A549 (cell line): ENCODE measurements around the gene MPHOSPH9. TPM values are rescaled to one million over a fixed set of nuclear protein-coding genes. Genes with fewer than 3 reads are reported as not detected.

Source experiments
- ATAC-seq, 2 experiments: fragments of 200-7000 bp in 1 of 2; fragments of >200 bp in 1 of 2; cut with Nextera tagmentation in 1 of 2; cut with Tn5 transposase in 1 of 2; 3 replicates each; pipeline versions ENCODE4 v1.8.0 to v1.9.1; 2018 to 2020; ENCODE audit warnings: mild to moderate bottlenecking in 1 of 2, moderate library complexity in 1 of 2
- CTCF ChIA-PET: fragments of 300-600 bp; sonication (Branson Sonifier 250); formaldehyde crosslinking; extraction: SDS; loops from one replicate; lab custom pipeline; 2021; ENCODE audit warnings: antibody characterized with exemption, inconsistent platforms; lab: Yijun Ruan, JAX
- POLR2A ChIA-PET: fragments of 350-600 bp; formaldehyde crosslinking; extraction: SDS; loops from one replicate; lab custom pipeline; 2021; ENCODE audit warnings: antibody characterized with exemption, inconsistent platforms; lab: Yijun Ruan, JAX
- DNase-seq, 2 experiments: peaks; one replicate each; pipeline versions ENCODE4 v3.0.0 to v3.0.0-alpha.2; 2011 to 2016; ENCODE audit warnings: low read depth in 1 of 2, low spot score in 1 of 2
- FAIRE-seq: peaks from 2 replicates; lab custom pipeline; 2011; peaks lifted over from hg19 to GRCh38; lab: Jason Lieb, UNC
- H3K27ac ChIP-seq, 2 experiments: fragments of >200 bp; sonication (Bioruptor Twin); formaldehyde crosslinking; 3 replicates each; pipeline ENCODE4 v1.5.1; 2016 to 2017
- H3K4me1 ChIP-seq: fragments of >200 bp; sonication (Bioruptor Twin); formaldehyde crosslinking; 3 replicates; pipeline ENCODE4 v1.6.1; 2016
- H3K4me2 ChIP-seq: fragments of >200 bp; sonication (Bioruptor Twin); formaldehyde crosslinking; 3 replicates; pipeline ENCODE4 v1.6.1; 2016
- H3K4me3 ChIP-seq: fragments of >200 bp; sonication (Bioruptor Twin); formaldehyde crosslinking; 3 replicates; pipeline ENCODE4 v1.5.1; 2016
- H3K9me3 ChIP-seq: fragments of >200 bp; sonication (Bioruptor Twin); formaldehyde crosslinking; 3 replicates; pipeline ENCODE4 v1.6.1; 2016
- BHLHE40 ChIP-seq: IDR thresholded peaks from 2 replicates; pipeline ENCODE4 v1.6.1; 2012; ENCODE audit warnings: low read depth, low read length, inconsistent platforms
- CHD2 ChIP-seq: fragments of 150-350 bp; IDR thresholded peaks from 2 replicates; pipeline ENCODE4 v1.6.1; 2014; ENCODE audit warnings: low read length; ENCODE audit not compliant: partially characterized antibody
- CTCF ChIP-seq: fragments of >200 bp; sonication (Bioruptor Twin); formaldehyde crosslinking; IDR thresholded peaks from 3 replicates; pipeline ENCODE4 v1.5.1; 2016
- E2F6 ChIP-seq: IDR thresholded peaks from 2 replicates; pipeline ENCODE4 v1.6.1; 2012; ENCODE audit warnings: low read depth, borderline replicate concordance
- EHF ChIP-seq: fragments of 250-450 bp; sonication (Bioruptor Pico); IDR thresholded peaks from 2 replicates; pipeline ENCODE4 v1.5.0; 2020; ENCODE audit warnings: mild to moderate bottlenecking
- ELK1 ChIP-seq: fragments of 150-350 bp; IDR thresholded peaks from 2 replicates; pipeline ENCODE4 v1.6.1; 2014; ENCODE audit warnings: low read depth, mild to moderate bottlenecking, low read length
- FOSB ChIP-seq: fragments of 250-450 bp; sonication (Bioruptor Pico); IDR thresholded peaks from 2 replicates; pipeline ENCODE4 v1.5.0; 2020; ENCODE audit warnings: mild to moderate bottlenecking, moderate library complexity
- GATA3 ChIP-seq: IDR thresholded peaks from 2 replicates; pipeline ENCODE4 v1.6.1; 2012; ENCODE audit warnings: borderline replicate concordance
- HMGXB4 ChIP-seq: fragments of 250-450 bp; sonication (Bioruptor Pico); IDR thresholded peaks from 2 replicates; pipeline ENCODE4 v1.5.0; 2021; ENCODE audit warnings: mild to moderate bottlenecking, moderate library complexity, borderline replicate concordance
- HOXB13 ChIP-seq: fragments of 250-450 bp; sonication (Bioruptor Pico); IDR thresholded peaks from 2 replicates; pipeline ENCODE4 v1.5.0; 2020; ENCODE audit warnings: low read depth, mild to moderate bottlenecking, moderate library complexity
- JUN ChIP-seq, 2 experiments: fragments of >200 bp; sonication (Bioruptor Twin); formaldehyde crosslinking; IDR thresholded peaks; 2 replicates in 1 of 2; 3 replicates in 1 of 2; pipeline ENCODE4 v1.6.1; 2016 to 2017
- JUNB ChIP-seq: fragments of >200 bp; sonication (Bioruptor Twin); formaldehyde crosslinking; IDR thresholded peaks from 2 replicates; pipeline ENCODE4 v1.6.1; 2016
- KDM1A ChIP-seq: fragments of 200-600 bp; sonication (generic); IDR thresholded peaks from 2 replicates; pipeline ENCODE4 v1.6.1; 2016; ENCODE audit warnings: low read depth, mild to moderate bottlenecking
- MAZ ChIP-seq: fragments of 150-350 bp; IDR thresholded peaks from 2 replicates; pipeline ENCODE4 v1.6.1; 2014; ENCODE audit warnings: antibody characterized with exemption, low read depth, low read length, borderline replicate concordance
- NPAS2 ChIP-seq: fragments of 250-450 bp; sonication (Bioruptor Pico); IDR thresholded peaks from 2 replicates; pipeline ENCODE4 v1.8.0; 2022; ENCODE audit warnings: mild to moderate bottlenecking, moderate library complexity, borderline replicate concordance
- PHF8 ChIP-seq: fragments of 200-600 bp; sonication (generic); IDR thresholded peaks from 2 replicates; pipeline ENCODE4 v1.6.1; 2016; ENCODE audit warnings: low read depth, mild to moderate bottlenecking, antibody characterized with exemption, moderate library complexity, borderline replicate concordance
- POLR2A ChIP-seq: IDR thresholded peaks from 2 replicates; pipeline ENCODE4 v1.6.1; 2012; ENCODE audit warnings: mild to moderate bottlenecking, low read length
- RAD21 ChIP-seq, 2 experiments: fragments of >200 bp in 1 of 2; sonication (Bioruptor Twin) in 1 of 2; formaldehyde crosslinking in 1 of 2; IDR thresholded peaks in 1 of 2; conservative IDR thresholded peaks in 1 of 2; 2 replicates in 1 of 2; 3 replicates in 1 of 2; pipeline ENCODE4 v1.6.1; 2012 to 2018; ENCODE audit warnings: inconsistent platforms in 1 of 2
- RARB ChIP-seq: fragments of 250-450 bp; sonication (Bioruptor Pico); IDR thresholded peaks from 2 replicates; pipeline ENCODE4 v1.8.0; 2021; ENCODE audit warnings: mild to moderate bottlenecking, moderate library complexity
- REST ChIP-seq: fragments of 200-600 bp; sonication (generic); IDR thresholded peaks from 2 replicates; pipeline ENCODE4 v1.6.1; 2016; ENCODE audit warnings: antibody characterized with exemption, mild to moderate bottlenecking, moderate library complexity
- RNF2 ChIP-seq: fragments of 200-600 bp; sonication (generic); IDR thresholded peaks from 2 replicates; pipeline ENCODE4 v1.6.1; 2016; ENCODE audit warnings: low read depth, mild to moderate bottlenecking, antibody characterized with exemption, moderate library complexity, borderline replicate concordance
- SMC3 ChIP-seq: fragments of >200 bp; sonication (Bioruptor Twin); formaldehyde crosslinking; IDR thresholded peaks from 3 replicates; pipeline ENCODE4 v1.6.1; 2018; ENCODE audit warnings: inconsistent platforms
- SREBF2 ChIP-seq: fragments of 450-650 bp; IDR thresholded peaks from 2 replicates; pipeline ENCODE4 v1.6.1; 2014; ENCODE audit warnings: mild to moderate bottlenecking, moderate library complexity
- USF2 ChIP-seq: fragments of 450-650 bp; IDR thresholded peaks from 2 replicates; pipeline ENCODE4 v1.6.1; 2014; ENCODE audit warnings: antibody characterized with exemption
- WGBS: methylation state at CpG from one replicate; pipeline ENCODE4 v1.1.6; 2017; ENCODE audit errors: missing lambda C conversion rate; 5-methylcytosine and 5-hydroxymethylcytosine counted together
- polyA plus RNA-seq, 4 experiments: library from polyadenylated mRNA; depleted of rRNA in 3 of 4; stranded (reverse); fragments of >200 nt; fragmentation: RNase III in 1 of 4; extraction: RNeasy Plus Mini Kit Qiagen cat#74134 plus additional on column Dnase treatment in 1 of 4; gene quantifications; 2 replicates in 3 of 4; 3 replicates in 1 of 4; pipeline ENCODE4 v1.2.3, GENCODE V29; 2011 to 2017

The MPHOSPH9 gene
- polyA plus RNA-seq, 2 of the 4 experiments (the other 2 are of a cell fraction) = 31.0 to 74.9 TPM

- POLR2A ChIA-PET = no interaction called here
- FAIRE-seq = no peak
Measured at GRCh38 chr12:123187637-123188036, 45.3 kb downstream of the MPHOSPH9 start.

GRCh38 chr12:123180171-123180570 lies 52.8 kb downstream of the MPHOSPH9 start:
- Histone ChIP-seq H3K9me3 (no peaks in the 10 kb centered on the region), H3K4me1 (no peaks in the 10 kb centered on the region), H3K4me2 (no peak overlapping the region), H3K4me3 (no peak overlapping the region), H3K27ac (no peak overlapping the region)
- no peak for FAIRE-seq
- no peak for DNase-seq
- 93% methylated on average over 4 of the region's 4 CpGs for WGBS
- ChIA-PET CTCF (interaction anchor here (0.6 to 2.7 kb wide), 4 partner anchors 25 to 374 kb away, joined by 4 to 12 read pairs (median 4); no protein-coding TSS in a partner anchor), POLR2A (no interaction called here)
- ATAC-seq = no peak
- no peak for TF ChIP-seq JUNB
- no peak for TF ChIP-seq NPAS2 (CRISPR knock-in tag)
- TF ChIP-seq E2F6 = no peak
- no peak for TF ChIP-seq SREBF2
- TF ChIP-seq HMGXB4 = no peak
- no peak for TF ChIP-seq JUN (IDR thresholded peaks at IDR 0.05)
- TF ChIP-seq GATA3 = no peak
- TF ChIP-seq CHD2 = no peak
- TF ChIP-seq HOXB13 = no peak
- no peak for TF ChIP-seq REST

More at GRCh38 chr12:123187637-123188036, 45.3 kb downstream of the MPHOSPH9 start:
- CTCF ChIA-PET = interaction anchor here (1.0 kb wide), 1 partner anchor 9 kb away, joined by 4 read pairs; no protein-coding TSS in a partner anchor
- ATAC-seq = no peak
- 90% methylated on average over 6 of the region's 6 CpGs for WGBS
- Histone ChIP-seq H3K9me3 (no peaks in the 10 kb centered on the region), H3K27ac (no peak overlapping the region), H3K4me1 (no peaks in the 10 kb centered on the region), H3K4me2 (no peak overlapping the region), H3K4me3 (no peak overlapping the region)
- DNase-seq = no peak
- no peak for TF ChIP-seq ELK1
- TF ChIP-seq PHF8 = no peak
- no peak for TF ChIP-seq CTCF
- no peak for TF ChIP-seq SMC3
- no peak for TF ChIP-seq NPAS2 (CRISPR knock-in tag)
- no peak for TF ChIP-seq RARB
- no peak for TF ChIP-seq RNF2
- TF ChIP-seq USF2 = no peak
- no peak for TF ChIP-seq FOSB
- no peak for TF ChIP-seq EHF (CRISPR knock-in tag)
- no peak for TF ChIP-seq BHLHE40
- TF ChIP-seq CHD2 = no peak
- TF ChIP-seq POLR2A = no peak
- no peak for TF ChIP-seq E2F6
- TF ChIP-seq RAD21 (conservative IDR thresholded peaks at IDR 0.05 in 1 of 2, IDR thresholded peaks at IDR 0.05 in 1 of 2) = no peak
- no peak for TF ChIP-seq KDM1A
- no peak for TF ChIP-seq MAZ
